CD1c-positive myeloid dendritic cell (primary cell): Measurements from ENCODE around the gene GALNT16.

Source experiments
- DNase-seq: peaks from one replicate; pipeline ENCODE4 v3.0.0-alpha.2; 2016; ENCODE audit errors: extremely low spot score

Gene GALNT16

DNA sequence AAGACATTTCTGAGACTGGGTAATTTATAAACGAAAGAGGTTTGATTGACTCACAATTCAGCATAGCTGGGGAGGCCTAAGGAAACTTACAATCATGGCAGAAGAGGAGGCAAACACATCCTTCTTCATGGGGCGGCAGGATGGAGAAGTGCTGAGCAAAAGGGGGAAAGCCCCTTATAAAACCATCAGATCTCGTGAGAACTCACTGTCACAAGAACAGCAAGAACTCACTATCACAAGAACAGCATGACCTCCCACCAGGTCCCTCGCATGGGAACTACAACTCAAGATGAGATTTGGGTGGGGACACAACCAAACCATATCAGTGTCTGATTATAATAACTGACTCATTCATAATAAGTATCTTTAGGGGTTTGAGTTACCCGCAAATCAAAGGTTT lies 144.9 kb downstream of the GALNT16 start:
- DNase-seq, result no peak

DNA sequence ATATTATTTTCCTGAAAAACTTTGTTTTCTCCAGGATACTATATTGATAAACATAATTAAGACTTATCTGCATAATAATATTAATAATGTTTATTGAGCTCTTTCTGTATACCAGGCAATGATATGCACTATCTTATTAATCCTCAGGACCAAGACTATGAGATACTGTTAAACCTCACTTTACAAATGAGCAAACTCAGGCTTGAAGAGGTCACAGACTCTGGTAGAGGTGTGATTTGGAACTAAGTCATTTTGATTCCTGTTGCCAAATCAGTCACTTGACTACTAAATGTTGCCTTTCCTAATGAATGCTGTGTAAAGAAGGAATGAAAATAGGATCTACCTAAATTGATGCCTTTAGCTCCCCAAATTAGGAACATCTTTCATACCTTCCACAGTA lies 145.8 kb downstream of the GALNT16 start:
- no peak for DNase-seq
